Activated T-helper 1 cell treated with anti-CD3 and anti-CD28 coated beads, Interleukin-2, amount 50 U/mL, for 16 hours (primary cell): ENCODE measurements around the gene CCSER2.

Source experiments
- DNase-seq, 2 donors: peaks; one replicate each; pipeline ENCODE4 v3.0.0-alpha.2; 2020; ENCODE audit warnings: low read depth in 1 of 2, low spot score in 1 of 2

CCSER2 gene

GRCh38 chr10:84542522-84543490, 214.4 kb downstream of the CCSER2 start:
- DNase-seq = no peak

GRCh38 chr10:84543948-84544347, 215.6 kb downstream of the CCSER2 start:
- DNase-seq = no peak

GRCh38 chr10:84545651-84546050, 217.3 kb downstream of the CCSER2 start:
- DNase-seq = no peak

GRCh38 chr10:84546609-84547008, 218.2 kb downstream of the CCSER2 start:
- no peak for DNase-seq

GRCh38 chr10:84547616-84548015, 219.2 kb downstream of the CCSER2 start:
- no peak for DNase-seq

- no peak for DNase-seq
Observed at GRCh38 chr10:84548869-84549268, 220.5 kb downstream of the CCSER2 start.

GRCh38 chr10:84549368-84550165, 221.2 kb downstream of the CCSER2 start:
- DNase-seq = no peak

- DNase-seq = no peak
Observed at GRCh38 chr10:84550756-84551436, 222.5 kb downstream of the CCSER2 start.

GRCh38 chr10:84551437-84552120, 223.2 kb downstream of the CCSER2 start:
- no peak for DNase-seq

- no peak for DNase-seq
Observed at GRCh38 chr10:84552478-84552877, 224.1 kb downstream of the CCSER2 start.

- no peak for DNase-seq
Observed at GRCh38 chr10:84562592-84562991, 234.2 kb downstream of the CCSER2 start.

- DNase-seq = no peak
Observed at GRCh38 chr10:84563355-84563754, 235.0 kb downstream of the CCSER2 start.

- no peak for DNase-seq
Observed at GRCh38 chr10:84563868-84564267, 235.5 kb downstream of the CCSER2 start.

GRCh38 chr10:84565881-84566582, 237.6 kb downstream of the CCSER2 start:
- no peak for DNase-seq

- DNase-seq = no peak
Observed at GRCh38 chr10:84567133-84567532, 238.7 kb downstream of the CCSER2 start.
